KMS-11 (cell line): ENCODE data around the gene ITPR3.

Experiments
- H2AFZ ChIP-seq: fragments of 200-600 bp; sonication (generic); 2 replicates; pipeline ENCODE4 v1.6.1; 2016; ENCODE audit warnings: antibody characterized with exemption, mixed run types, low read depth
- H3K27ac ChIP-seq: fragments of 200-600 bp; sonication (generic); 2 replicates; pipeline ENCODE4 v1.6.1; 2016; ENCODE audit warnings: mild to moderate bottlenecking, mixed run types
- H3K27me3 ChIP-seq: fragments of 200-600 bp; sonication (generic); 2 replicates; pipeline ENCODE4 v1.6.1; 2017; ENCODE audit warnings: mild to moderate bottlenecking, low read depth, mixed run types, moderate library complexity; ENCODE audit not compliant: insufficient read depth
- H3K36me3 ChIP-seq: fragments of 200-600 bp; sonication (generic); 2 replicates; pipeline ENCODE4 v1.6.1; 2017; ENCODE audit warnings: mild to moderate bottlenecking, mixed run types; ENCODE audit not compliant: insufficient read depth
- H3K4me1 ChIP-seq: fragments of 200-600 bp; sonication (generic); 2 replicates; pipeline ENCODE4 v1.6.1; 2016; ENCODE audit warnings: mild to moderate bottlenecking, low read depth, mixed run types; ENCODE audit not compliant: poor library complexity, severe bottlenecking
- H3K4me2 ChIP-seq: fragments of 200-600 bp; sonication (generic); 2 replicates; pipeline ENCODE4 v1.7.0; 2016; ENCODE audit warnings: mild to moderate bottlenecking, mixed run types
- H3K4me3 ChIP-seq: fragments of 200-600 bp; sonication (generic); IDR thresholded peaks from 2 replicates; pipeline ENCODE4 v1.6.1; 2017; ENCODE audit warnings: low read depth, low read length, mixed read lengths; ENCODE audit not compliant: insufficient read depth
- H3K79me2 ChIP-seq: fragments of 200-600 bp; sonication (generic); 2 replicates; pipeline ENCODE4 v1.6.1; 2016; ENCODE audit warnings: low read depth, mixed run types; ENCODE audit not compliant: insufficient read depth
- H3K9ac ChIP-seq: fragments of 200-600 bp; sonication (generic); 2 replicates; pipeline ENCODE4 v1.6.1; 2016; ENCODE audit warnings: mild to moderate bottlenecking, mixed run types
- H4K20me1 ChIP-seq: fragments of 200-600 bp; sonication (generic); 2 replicates; pipeline ENCODE4 v1.6.1; 2016; ENCODE audit warnings: mild to moderate bottlenecking, mixed run types; ENCODE audit not compliant: insufficient read depth
- TF ChIP-seq, protein P1 (sequence below): fragments of 200-600 bp; sonication (generic); conservative IDR thresholded peaks from 2 replicates; pipeline ENCODE4 v1.6.1; 2017; ENCODE audit warnings: low read depth, mild to moderate bottlenecking, antibody characterized with exemption, low read length, moderate library complexity, mixed read lengths

ITPR3 gene

GRCh38 chr6:33604941-33605854 is 15.9 kb upstream of the ITPR3 start:
- Histone ChIP-seq H3K4me3 (no peak overlapping the region), H3K27ac (no peak overlapping the region), H4K20me1 (no peaks in the 10 kb centered on the region), H3K9ac (no peak overlapping the region), H3K4me2 (no peak overlapping the region), H3K4me1 (peaks cover 7% of the 10 kb centered on the region), H2AFZ (no peak overlapping the region), H3K79me2 (no peaks in the 10 kb centered on the region), H3K27me3 (no peaks in the 10 kb centered on the region), H3K36me3 (no peaks in the 10 kb centered on the region)
- TF ChIP-seq, protein P1, sequence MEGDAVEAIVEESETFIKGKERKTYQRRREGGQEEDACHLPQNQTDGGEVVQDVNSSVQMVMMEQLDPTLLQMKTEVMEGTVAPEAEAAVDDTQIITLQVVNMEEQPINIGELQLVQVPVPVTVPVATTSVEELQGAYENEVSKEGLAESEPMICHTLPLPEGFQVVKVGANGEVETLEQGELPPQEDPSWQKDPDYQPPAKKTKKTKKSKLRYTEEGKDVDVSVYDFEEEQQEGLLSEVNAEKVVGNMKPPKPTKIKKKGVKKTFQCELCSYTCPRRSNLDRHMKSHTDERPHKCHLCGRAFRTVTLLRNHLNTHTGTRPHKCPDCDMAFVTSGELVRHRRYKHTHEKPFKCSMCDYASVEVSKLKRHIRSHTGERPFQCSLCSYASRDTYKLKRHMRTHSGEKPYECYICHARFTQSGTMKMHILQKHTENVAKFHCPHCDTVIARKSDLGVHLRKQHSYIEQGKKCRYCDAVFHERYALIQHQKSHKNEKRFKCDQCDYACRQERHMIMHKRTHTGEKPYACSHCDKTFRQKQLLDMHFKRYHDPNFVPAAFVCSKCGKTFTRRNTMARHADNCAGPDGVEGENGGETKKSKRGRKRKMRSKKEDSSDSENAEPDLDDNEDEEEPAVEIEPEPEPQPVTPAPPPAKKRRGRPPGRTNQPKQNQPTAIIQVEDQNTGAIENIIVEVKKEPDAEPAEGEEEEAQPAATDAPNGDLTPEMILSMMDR = no peak

DNA sequence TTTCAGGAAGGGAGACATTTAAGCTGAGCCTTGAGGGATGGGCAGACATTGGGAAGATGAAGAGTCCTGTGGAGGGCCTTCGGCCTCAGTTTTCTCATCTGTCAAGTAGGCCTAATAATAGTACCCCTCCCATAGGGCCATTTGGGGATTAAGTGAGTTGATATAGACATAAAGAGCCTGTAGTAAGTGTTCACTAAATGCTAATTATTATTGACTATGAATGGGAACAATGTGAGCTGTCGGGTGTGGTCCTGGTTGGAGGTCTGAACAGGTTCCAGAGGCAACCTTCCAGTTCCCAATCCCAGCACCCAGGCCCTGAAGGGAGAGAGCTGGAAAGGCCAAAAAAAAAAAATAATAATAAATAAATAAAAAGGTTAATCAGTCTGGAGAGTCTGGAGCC is 14.5 kb upstream of the ITPR3 start:
- Histone ChIP-seq H3K4me2 (no peak overlapping the region), H3K79me2 (no peaks in the 10 kb centered on the region), H3K36me3 (no peaks in the 10 kb centered on the region), H3K9ac (no peak overlapping the region), H3K27ac (no peak overlapping the region), H3K27me3 (no peaks in the 10 kb centered on the region), H4K20me1 (no peaks in the 10 kb centered on the region), H3K4me3 (no peak overlapping the region), H3K4me1 (peaks cover 7% of the 10 kb centered on the region), H2AFZ (no peak overlapping the region)
- TF ChIP-seq, protein P1 = no peak

- H3K27me3 ChIP-seq = no peaks in the 10 kb centered on the region
- no peak overlapping the region for H3K9ac ChIP-seq
- H3K27ac ChIP-seq = no peak overlapping the region
- H3K4me2 ChIP-seq = no peak overlapping the region
- H2AFZ ChIP-seq = no peak overlapping the region
- no peak overlapping the region for H3K4me3 ChIP-seq
- TF ChIP-seq, protein P1 = no peak
- H3K4me1 ChIP-seq = peaks cover 7% of the 10 kb centered on the region
- no peaks in the 10 kb centered on the region for H3K79me2 ChIP-seq
- no peaks in the 10 kb centered on the region for H4K20me1 ChIP-seq
- no peaks in the 10 kb centered on the region for H3K36me3 ChIP-seq
These were observed 13.9 kb upstream of the ITPR3 start for GRCh38 chr6:33607126-33607783.

- TF ChIP-seq, protein P1 = peak; percentile 52
- Histone ChIP-seq H3K36me3 (no peaks in the 10 kb centered on the region), H2AFZ (0 out of 2 replicates have a peak overlapping the region, but pooled peaks have one; percentile 8), H3K27ac (no peak overlapping the region), H3K79me2 (no peaks in the 10 kb centered on the region), H4K20me1 (no peaks in the 10 kb centered on the region), H3K4me3 (no peak overlapping the region), H3K4me2 (no peak overlapping the region), H3K27me3 (no peaks in the 10 kb centered on the region), H3K9ac (no peak overlapping the region), H3K4me1 (peaks cover 7% of the 10 kb centered on the region)
These were observed 13.3 kb upstream of the ITPR3 start for GRCh38 chr6:33607784-33608161.
